Measurements from ENCODE around the gene KANSL1. TPM values are rescaled to one million over a fixed set of nuclear protein-coding genes. Genes with fewer than 3 reads are reported as not detected.

The KANSL1 gene
- total and polyA plus RNA-seq, 9 of the 15 experiments (the other 6 are each of a cell fraction or from before 2014, with no cell fraction given): 3.6 to 55.4 (median 31.8) TPM

GRCh38 chr17:46193626-46194392, 580 bp upstream of the KANSL1 start (continued):
- TF ChIP-seq ZBTB34 (CRISPR knock-in tag; IDR thresholded peaks at IDR 0.05) (no peak), MCM2 (IDR thresholded peaks at IDR 0.05; ENCODE audit: low read depth) (no peak), NEUROD1 (IDR thresholded peaks at IDR 0.05; ENCODE audit: borderline replicate concordance, low read depth, low read length, partially characterized antibody) (peak; percentile 20), RERE (CRISPR knock-in tag; IDR thresholded peaks at IDR 0.05; ENCODE audit: borderline replicate concordance) (0 out of 2 replicates have a peak, but pooled peaks have one; percentile 74), MECOM (CRISPR knock-in tag; IDR thresholded peaks at IDR 0.05) (no peak), ZNF77 (CRISPR knock-in tag; IDR thresholded peaks at IDR 0.05) (no peak), SP1 (CRISPR knock-in tag; IDR thresholded peaks at IDR 0.05) (peak; percentile 84), SRSF9 (IDR thresholded peaks at IDR 0.05; ENCODE audit: borderline replicate concordance, low read depth, low read length) (no peak), BHLHE40 (IDR thresholded peaks at IDR 0.05; ENCODE audit: low read length) (peak; percentile 17; the same call in 1 of the 2 replicates), ZNF41 (CRISPR knock-in tag; conservative IDR thresholded peaks at IDR 0.05) (no peak; the same call in 1 of the 2 replicates), CHD4 (IDR thresholded peaks at IDR 0.05; ENCODE audit: insufficient read depth, insufficient replicate concordance, low read depth, low read length, poor library complexity, severe bottlenecking) (no peak), ZNF184 (CRISPR knock-in tag; IDR thresholded peaks at IDR 0.05) (no peak), ZFP1 (CRISPR knock-in tag; IDR thresholded peaks at IDR 0.05) (no peak), CTCF (IDR thresholded peaks at IDR 0.05 in 2 of 3, conservative IDR thresholded peaks at IDR 0.05 in 1 of 3; ENCODE audit: insufficient read depth in 2 of 3, low read depth in 1 of 3, low read length in 3 of 3) (peak in 1 of 3 experiments; percentile 26; a peak in 3 of 6 replicates), FOXA1 (IDR thresholded peaks at IDR 0.05; ENCODE audit: borderline replicate concordance) (no peak)

All from K562 (cell line).